NT2/D1 (cell line): Measurements from ENCODE around the gene VWA8.
"Not testable (repeated sequence)": the region's sequence is repeated elsewhere in the genome, so short reads cannot be mapped to it uniquely, and the experiment has no call there.

Source experiments
- DNase-seq: peaks from one replicate; pipeline ENCODE4 v3.0.0-alpha.2; 2011; ENCODE audit warnings: low read depth, low spot score
- H3K27me3 ChIP-seq: 2 replicates; pipeline ENCODE4 v1.6.0; 2011; ENCODE audit warnings: mild to moderate bottlenecking; ENCODE audit not compliant: insufficient read length, insufficient read depth
- H3K36me3 ChIP-seq: 2 replicates; pipeline ENCODE4 v1.6.1; 2011; ENCODE audit warnings: mild to moderate bottlenecking, low read length, mixed read lengths; ENCODE audit not compliant: insufficient read depth, insufficient read length
- H3K4me1 ChIP-seq: 2 replicates; pipeline ENCODE4 v1.5.1; 2011; ENCODE audit not compliant: insufficient read depth, insufficient read length
- H3K4me3 ChIP-seq: 2 replicates; pipeline ENCODE4 v1.5.1; 2011; ENCODE audit warnings: low read depth; ENCODE audit not compliant: insufficient read length
- H3K9ac ChIP-seq: 2 replicates; pipeline ENCODE4 v1.6.0; 2011; ENCODE audit warnings: low read depth; ENCODE audit not compliant: insufficient read length
- H3K9me3 ChIP-seq: 2 replicates; pipeline ENCODE4 v1.5.1; 2011; ENCODE audit warnings: mild to moderate bottlenecking, low read length; ENCODE audit not compliant: insufficient read depth
- SUZ12 ChIP-seq: IDR thresholded peaks from 2 replicates; pipeline ENCODE4 v1.6.1; 2011; ENCODE audit not compliant: insufficient read length, insufficient read depth; ENCODE audit errors: extremely low read depth
- YY1 ChIP-seq: IDR thresholded peaks from 2 replicates; pipeline ENCODE4 v1.6.1; 2011; ENCODE audit not compliant: insufficient read length, insufficient read depth
- ZNF274 ChIP-seq: IDR thresholded peaks from 2 replicates; pipeline ENCODE4 v1.6.1; 2011; ENCODE audit warnings: mild to moderate bottlenecking, low read depth, low read length

Gene VWA8

GRCh38 chr13:41651413-41652058 lies 309.4 kb downstream of the VWA8 start:
- Histone ChIP-seq H3K4me3 (no peak overlapping the region), H3K9ac (no peak overlapping the region), H3K4me1 (peaks cover 6% of the 10 kb centered on the region), H3K27me3 (no peaks in the 10 kb centered on the region), H3K36me3 (no peaks in the 10 kb centered on the region), H3K9me3 (no peaks in the 10 kb centered on the region)
- no peak for DNase-seq
- TF ChIP-seq SUZ12 (no peak), ZNF274 (no peak), YY1 (no peak)

GRCh38 chr13:41650706-41651105 lies 310.2 kb downstream of the VWA8 start:
- no peaks in the 10 kb centered on the region for H3K9me3 ChIP-seq
- H3K4me3 ChIP-seq = no peak overlapping the region
- no peak for DNase-seq
- no peaks in the 10 kb centered on the region for H3K36me3 ChIP-seq
- H3K4me1 ChIP-seq = peaks cover 6% of the 10 kb centered on the region
- H3K9ac ChIP-seq = no peak overlapping the region
- TF ChIP-seq YY1 = no peak
- H3K27me3 ChIP-seq = no peaks in the 10 kb centered on the region

GRCh38 chr13:41649659-41650058 lies 311.2 kb downstream of the VWA8 start:
- DNase-seq = no peak
- TF ChIP-seq YY1 = no peak
- no peak for TF ChIP-seq ZNF274
- no peak for TF ChIP-seq SUZ12
- Histone ChIP-seq H3K4me3 (no peak overlapping the region), H3K9me3 (no peaks in the 10 kb centered on the region), H3K36me3 (no peaks in the 10 kb centered on the region), H3K27me3 (no peaks in the 10 kb centered on the region), H3K9ac (no peak overlapping the region), H3K4me1 (peaks cover 6% of the 10 kb centered on the region)

- no peak overlapping the region for H3K4me3 ChIP-seq
- DNase-seq = no peak
Measured at GRCh38 chr13:41648314-41648935, 312.5 kb downstream of the VWA8 start.

GRCh38 chr13:41647699-41648313 lies 313.1 kb downstream of the VWA8 start:
- not testable (repeated sequence) for H3K27me3 ChIP-seq, H3K4me3 ChIP-seq, DNase-seq, H3K4me1 ChIP-seq, H3K9ac ChIP-seq, H3K36me3 ChIP-seq, H3K9me3 ChIP-seq

More at GRCh38 chr13:41648314-41648935, 312.5 kb downstream of the VWA8 start:
- Histone ChIP-seq H3K4me1 (peaks cover 7% of the 10 kb centered on the region), H3K27me3 (no peaks in the 10 kb centered on the region), H3K9ac (no peak overlapping the region), H3K9me3 (no peaks in the 10 kb centered on the region), H3K36me3 (no peaks in the 10 kb centered on the region)
- TF ChIP-seq YY1 = no peak
- TF ChIP-seq ZNF274 = no peak
- no peak for TF ChIP-seq SUZ12

GRCh38 chr13:41645331-41645730 lies 315.6 kb downstream of the VWA8 start:
- TF ChIP-seq YY1 = no peak
- no peak for TF ChIP-seq ZNF274
- no peak for TF ChIP-seq SUZ12
- H3K9me3 ChIP-seq = no peaks in the 10 kb centered on the region
- H3K36me3 ChIP-seq = no peaks in the 10 kb centered on the region
- H3K27me3 ChIP-seq = no peaks in the 10 kb centered on the region
- no peak for DNase-seq
- no peak overlapping the region for H3K4me3 ChIP-seq
- H3K9ac ChIP-seq = no peak overlapping the region
- H3K4me1 ChIP-seq = peaks cover 4% of the 10 kb centered on the region

- H3K4me1 ChIP-seq = peaks cover 4% of the 10 kb centered on the region
- no peak overlapping the region for H3K9ac ChIP-seq
- no peaks in the 10 kb centered on the region for H3K27me3 ChIP-seq
- TF ChIP-seq SUZ12 (no peak), ZNF274 (no peak), YY1 (no peak)
- no peak overlapping the region for H3K4me3 ChIP-seq
- no peak for DNase-seq
- H3K9me3 ChIP-seq = no peaks in the 10 kb centered on the region
- H3K36me3 ChIP-seq = no peaks in the 10 kb centered on the region
Measured at GRCh38 chr13:41644742-41645141, 316.2 kb downstream of the VWA8 start.
